DND-41 (cell line): ENCODE measurements around the gene JAKMIP1.

Experiments
- EZH2 ChIP-seq: IDR thresholded peaks from 3 replicates; pipeline ENCODE4 v1.6.1; 2012; ENCODE audit warnings: borderline replicate concordance, low read depth, mild to moderate bottlenecking, moderate library complexity, low read length, inconsistent platforms; ENCODE audit not compliant: severe bottlenecking
- TF ChIP-seq, protein P1 (sequence below): IDR thresholded peaks from 2 replicates; pipeline ENCODE4 v1.5.1; 2012; ENCODE audit warnings: borderline replicate concordance, low read length, moderate library complexity, mild to moderate bottlenecking; ENCODE audit not compliant: poor library complexity, severe bottlenecking; ENCODE audit errors: extremely low read depth

DNA sequence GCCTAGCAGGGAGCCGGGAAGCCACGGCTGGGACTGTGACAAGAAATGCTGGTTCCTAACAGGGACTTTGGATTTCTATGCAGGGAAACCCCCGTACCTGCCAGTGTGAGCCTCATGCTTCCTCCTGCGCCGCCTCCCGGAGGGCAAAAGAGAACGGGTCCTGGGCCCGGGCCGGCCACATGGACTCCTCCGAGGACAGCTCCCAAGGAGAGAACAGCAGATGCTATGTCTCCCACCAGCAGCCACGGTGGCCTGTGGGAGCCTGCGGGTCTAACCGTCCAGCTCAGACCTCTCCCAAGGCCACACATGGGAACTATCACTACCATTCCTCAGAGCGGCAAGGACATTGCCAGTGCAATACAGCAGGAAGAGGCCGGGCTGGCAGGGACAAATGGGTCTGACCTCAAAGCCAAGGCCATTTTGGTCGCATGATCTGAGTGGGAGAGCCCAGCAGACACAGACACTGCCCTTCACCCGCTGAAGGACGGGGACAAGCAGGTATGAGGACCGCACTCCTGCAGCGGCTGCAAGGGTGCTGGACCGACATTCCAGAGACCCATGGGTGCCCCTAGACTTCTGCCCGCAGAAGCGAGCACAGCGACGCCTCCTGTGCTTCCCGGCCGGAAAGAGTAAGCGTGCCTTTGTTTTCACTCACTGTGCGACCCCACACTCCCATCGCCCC lies 177.6 kb downstream of the JAKMIP1 start:
- TF ChIP-seq, protein P1, sequence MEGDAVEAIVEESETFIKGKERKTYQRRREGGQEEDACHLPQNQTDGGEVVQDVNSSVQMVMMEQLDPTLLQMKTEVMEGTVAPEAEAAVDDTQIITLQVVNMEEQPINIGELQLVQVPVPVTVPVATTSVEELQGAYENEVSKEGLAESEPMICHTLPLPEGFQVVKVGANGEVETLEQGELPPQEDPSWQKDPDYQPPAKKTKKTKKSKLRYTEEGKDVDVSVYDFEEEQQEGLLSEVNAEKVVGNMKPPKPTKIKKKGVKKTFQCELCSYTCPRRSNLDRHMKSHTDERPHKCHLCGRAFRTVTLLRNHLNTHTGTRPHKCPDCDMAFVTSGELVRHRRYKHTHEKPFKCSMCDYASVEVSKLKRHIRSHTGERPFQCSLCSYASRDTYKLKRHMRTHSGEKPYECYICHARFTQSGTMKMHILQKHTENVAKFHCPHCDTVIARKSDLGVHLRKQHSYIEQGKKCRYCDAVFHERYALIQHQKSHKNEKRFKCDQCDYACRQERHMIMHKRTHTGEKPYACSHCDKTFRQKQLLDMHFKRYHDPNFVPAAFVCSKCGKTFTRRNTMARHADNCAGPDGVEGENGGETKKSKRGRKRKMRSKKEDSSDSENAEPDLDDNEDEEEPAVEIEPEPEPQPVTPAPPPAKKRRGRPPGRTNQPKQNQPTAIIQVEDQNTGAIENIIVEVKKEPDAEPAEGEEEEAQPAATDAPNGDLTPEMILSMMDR = no peak
- no peak for TF ChIP-seq EZH2
